HuH-7.5 (cell line): ENCODE measurements around the gene ICA1.
"Not testable (repeated sequence)": the region's sequence is repeated elsewhere in the genome, so short reads cannot be mapped to it uniquely, and the experiment has no call there.

Experiments used
- DNase-seq: peaks from one replicate; pipeline ENCODE4 v3.0.0; 2011; ENCODE audit warnings: low spot score

ICA1 gene

GRCh38 chr7:8092140-8092539 is 169.8 kb downstream of the ICA1 start:
- DNase-seq = no peak

- DNase-seq = no peak
These were observed 172.8 kb downstream of the ICA1 start for GRCh38 chr7:8089036-8089780.

- DNase-seq = no peak
These were observed 175.7 kb downstream of the ICA1 start for GRCh38 chr7:8086239-8086638.

GRCh38 chr7:8085420-8085819 is 176.5 kb downstream of the ICA1 start:
- no peak for DNase-seq

DNA sequence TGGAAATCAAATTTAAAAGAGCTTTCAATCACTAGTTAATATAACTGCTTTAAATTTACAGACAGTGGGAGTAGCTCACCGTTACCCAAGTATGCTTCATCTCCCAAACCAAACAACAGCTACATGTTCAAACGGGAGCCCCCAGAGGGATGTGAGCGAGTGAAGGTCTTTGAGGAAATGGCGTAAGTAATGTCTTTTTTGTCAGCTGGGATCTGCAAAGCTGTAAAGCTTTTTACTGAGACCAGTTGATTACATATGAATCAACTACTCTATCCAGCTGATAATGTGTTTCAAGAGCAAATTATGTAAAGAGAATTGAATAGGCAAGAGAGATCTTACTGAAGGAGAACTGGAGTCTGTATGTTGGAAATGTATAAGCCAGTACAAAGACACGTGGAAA is 177.1 kb downstream of the ICA1 start:
- no peak for DNase-seq

DNA sequence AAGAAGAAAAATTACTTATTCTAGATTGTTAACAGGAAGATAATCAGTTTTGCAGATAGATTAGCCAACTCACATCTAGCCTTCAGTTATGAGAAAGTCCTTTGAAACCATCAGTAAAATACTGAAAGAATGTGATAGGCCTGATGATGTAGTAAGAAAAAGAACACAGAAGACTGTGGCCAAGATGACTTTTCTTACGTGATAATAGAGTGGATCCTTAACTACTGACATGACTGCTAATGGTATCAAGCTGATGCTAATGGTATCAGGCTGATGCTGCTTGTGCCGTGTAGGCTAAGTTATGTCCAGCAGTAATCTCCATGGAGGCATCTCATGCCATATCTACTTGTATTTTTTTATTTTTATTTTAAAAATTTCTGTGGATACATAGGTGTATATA is 179.2 kb downstream of the ICA1 start:
- no peak for DNase-seq

DNA sequence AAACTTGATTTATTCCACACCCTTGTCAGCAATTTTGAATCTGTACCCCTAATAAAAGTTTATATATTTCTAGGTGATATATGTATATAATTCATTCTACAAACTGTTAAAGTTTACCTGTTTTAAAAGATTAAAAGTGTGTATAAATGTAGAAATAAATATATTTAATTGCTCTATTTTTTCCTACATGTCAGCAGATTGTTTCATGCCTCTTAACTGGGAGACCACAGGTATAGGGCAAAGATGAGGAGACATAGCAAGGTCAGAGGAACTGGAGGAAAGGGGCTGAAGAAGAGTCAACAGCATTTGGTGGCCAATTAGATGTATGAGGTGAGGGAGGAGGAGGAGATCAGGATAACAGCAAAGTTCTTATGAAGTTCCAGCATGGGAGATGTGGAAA is 183.5 kb downstream of the ICA1 start:
- DNase-seq = no peak

DNA sequence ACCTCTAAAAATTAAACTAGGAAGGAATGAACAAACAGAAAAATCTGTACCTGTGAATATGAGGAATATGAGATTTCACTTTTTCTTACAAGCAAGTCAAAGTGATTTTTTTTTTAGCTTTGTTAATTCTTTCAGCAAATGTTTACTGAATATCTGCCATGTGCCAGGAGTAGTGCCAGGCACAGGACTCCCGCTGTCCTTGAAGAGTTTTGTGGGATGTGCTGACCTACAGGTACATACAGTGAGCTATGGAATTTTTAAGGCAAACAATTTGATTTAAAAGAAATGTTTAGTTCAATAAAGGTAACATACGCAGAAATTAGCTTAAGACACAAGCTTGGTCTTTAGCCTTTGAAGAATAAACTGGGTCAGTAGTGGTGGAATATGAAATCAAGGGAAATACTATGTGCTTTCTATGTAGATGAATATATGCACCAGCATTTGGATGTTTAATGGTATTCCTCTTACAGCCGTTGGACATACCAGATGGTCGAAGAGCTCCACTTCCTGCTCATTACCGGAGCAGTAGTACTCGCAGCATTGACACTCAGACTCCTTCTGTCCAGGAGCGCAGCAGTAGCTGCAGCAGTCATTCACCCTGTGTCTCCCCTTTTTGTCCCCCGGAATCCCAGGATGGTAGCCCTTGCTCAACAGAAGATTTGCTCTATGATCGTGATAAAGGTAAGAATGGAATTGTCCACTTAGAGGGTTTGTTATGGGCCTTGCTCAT is 191.4 kb downstream of the ICA1 start:
- DNase-seq = no peak

DNA sequence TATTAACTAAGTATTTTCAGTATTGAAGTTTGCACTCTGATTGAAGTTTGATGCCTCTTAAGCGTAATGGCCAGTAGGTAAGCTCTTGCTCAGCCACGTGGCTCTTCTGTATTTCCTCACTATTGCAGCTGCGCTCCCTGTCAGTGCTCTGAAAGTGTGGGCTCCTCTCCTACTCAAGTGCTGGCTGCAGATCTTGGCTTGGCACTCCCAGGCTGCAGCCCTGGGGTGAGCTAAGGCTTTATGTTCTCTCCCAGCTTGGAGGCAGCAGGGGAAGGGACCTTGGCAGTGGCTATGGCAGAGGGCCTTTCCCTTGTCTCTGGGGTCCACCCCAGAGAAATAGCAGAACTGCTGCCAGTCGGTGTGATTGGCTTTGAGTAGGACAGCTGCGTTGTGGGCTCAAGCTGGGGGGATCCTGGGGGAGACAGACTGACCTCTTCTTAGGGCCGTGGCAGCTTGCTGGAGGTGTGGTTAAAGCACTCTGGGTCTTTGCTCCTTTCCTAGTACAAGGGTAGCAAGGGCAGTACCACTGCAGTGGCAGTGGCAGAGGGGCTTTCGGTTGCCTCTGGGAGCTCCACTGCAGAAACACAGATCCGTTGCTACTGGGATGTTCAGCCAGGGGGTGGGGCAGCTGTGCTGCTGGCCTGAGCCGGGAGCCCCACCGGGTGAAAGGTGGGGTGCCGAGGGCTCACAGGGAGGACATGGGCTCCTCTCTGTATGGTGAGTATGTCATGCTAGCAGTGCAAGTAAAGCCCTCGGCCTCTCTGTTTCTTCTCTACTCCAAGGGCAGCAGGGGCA is 192.9 kb downstream of the ICA1 start:
- no peak for DNase-seq

DNA sequence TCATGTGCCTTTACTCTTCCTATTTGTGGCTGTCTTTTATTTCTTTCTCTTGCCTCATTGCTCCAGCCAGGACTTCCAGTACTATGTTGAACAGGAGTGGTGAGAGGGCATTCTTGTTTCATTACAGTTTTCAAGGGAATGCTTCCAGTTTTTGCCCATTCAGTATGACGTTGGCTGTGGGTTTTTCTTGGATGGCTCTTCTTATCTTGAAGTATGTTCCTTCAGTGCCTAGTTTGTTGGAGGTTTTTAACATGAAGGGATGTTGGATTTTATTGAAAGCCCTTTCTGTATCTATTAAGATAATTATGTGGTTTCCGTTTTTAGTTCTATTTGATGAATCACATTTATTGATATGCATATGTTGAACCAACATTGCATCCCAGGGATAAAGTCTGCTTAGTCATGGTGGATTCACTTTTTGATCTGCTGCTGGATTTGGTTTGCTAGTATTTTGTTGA is 196.6 kb downstream of the ICA1 start:
- no peak for DNase-seq

DNA sequence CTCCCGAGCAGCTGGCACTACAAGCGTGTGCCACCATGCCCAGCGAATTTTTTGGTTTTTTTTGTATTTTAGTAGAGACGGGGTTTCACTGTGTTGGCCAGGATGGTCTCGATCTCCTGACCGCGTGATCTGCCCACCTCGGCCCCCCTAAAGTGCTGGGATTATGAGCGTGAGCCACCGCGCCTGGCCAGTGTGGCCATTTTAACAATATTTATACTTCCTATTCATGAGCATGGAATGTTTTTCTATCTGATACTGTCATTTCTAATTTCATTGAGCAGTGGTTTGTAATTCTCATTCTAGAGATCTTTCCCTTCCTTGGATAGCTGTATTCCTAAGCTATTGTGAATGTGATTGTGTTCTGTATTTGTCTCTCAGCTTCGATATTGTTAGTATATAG is 197.1 kb downstream of the ICA1 start:
- DNase-seq = no peak

- DNase-seq = no peak
These were observed 198.2 kb downstream of the ICA1 start for GRCh38 chr7:8063706-8064297.

GRCh38 chr7:8063300-8063699 is 198.7 kb downstream of the ICA1 start:
- DNase-seq = not testable (repeated sequence)
